Right lobe of liver (tissue), 6 donors: ENCODE data around the gene NYAP2. TPM values are rescaled to one million over a fixed set of nuclear protein-coding genes. Genes with fewer than 3 reads are reported as not detected.

ENCODE experiments used
- ATAC-seq, 4 donors: fragments of 200-7000 bp; cut with Tn5 transposase; one replicate each; pipeline ENCODE4 v1.9.1; 2020; ENCODE audit warnings: mild to moderate bottlenecking in 4 of 4, moderate library complexity in 4 of 4
- DNase-seq, 3 donors: peaks; one replicate each; pipeline ENCODE4 v3.0.0-alpha.2; 2020
- H3K27ac ChIP-seq, 3 donors: fragments of 200-600 bp; one replicate each; pipeline ENCODE4 v1.8.0; 2022
- H3K27me3 ChIP-seq, 2 donors: fragments of 200-600 bp; one replicate each; pipeline ENCODE4 v1.8.0; 2022
- H3K36me3 ChIP-seq, 4 donors: fragments of 200-600 bp; sonication (generic) in 1 of 4; one replicate each; pipeline versions ENCODE4 v1.5.1 to v1.8.0; 2017 to 2022; ENCODE audit warnings: control low read depth in 1 of 4
- H3K4me1 ChIP-seq, 4 donors: fragments of 200-600 bp; sonication (generic) in 1 of 4; one replicate each; pipeline versions ENCODE4 v1.5.1 to v1.8.0; 2017 to 2022; ENCODE audit warnings: control low read depth in 1 of 4
- H3K4me3 ChIP-seq, 3 donors: fragments of 200-600 bp; one replicate each; pipeline ENCODE4 v1.8.0; 2022
- H3K9me3 ChIP-seq, 4 donors: fragments of 200-600 bp; sonication (generic) in 1 of 4; one replicate each; pipeline versions ENCODE4 v1.5.1 to v1.8.0; 2017 to 2022; ENCODE audit warnings: control low read depth in 1 of 4
- CTCF ChIP-seq, 4 donors: fragments of 200-600 bp in 3 of 4; fragments of 450-650 bp in 1 of 4; IDR thresholded peaks; one replicate each; pipeline versions ENCODE4 v1.5.1 to v1.8.0; 2016 to 2022; ENCODE audit warnings: antibody characterized with exemption in 4 of 4, mild to moderate bottlenecking in 2 of 4
- POLR2A ChIP-seq: fragments of 450-650 bp; IDR thresholded peaks from one replicate; pipeline ENCODE4 v1.6.1; 2017; ENCODE audit warnings: antibody characterized with exemption, mild to moderate bottlenecking
- WGBS: methylation state at CpG from one replicate; pipeline ENCODE4 v1.1.6; 2018; ENCODE audit warnings: low coverage, low lambda C conversion rate; ENCODE audit not compliant: insufficient coverage; ENCODE audit errors: missing lambda C conversion rate; 5-methylcytosine and 5-hydroxymethylcytosine counted together
- intact Hi-C, 2 donors: fragments of 100-400 bp; cut with DNase I; formaldehyde crosslinking; loops; one replicate each; pipeline versions ENCODE4 v1.11.2 to v1.14.1; 2022
- total RNA-seq, 6 experiments: library from RNA; depleted of rRNA in 2 of 6; stranded (reverse); fragments of >200 nt in 2 of 6; fragmentation: NEBNext Ultra II Directional in 3 of 6; extraction: Animal tissue kit (Norgen Biotek cat#: 25700) in 3 of 6; gene quantifications; one replicate each; pipeline versions ENCODE4 v1.1.0 to v1.2.4, GENCODE V29; 2016 to 2023
- donor health status: DM: no; HTN: yes; CAD: no.
- donor health status: DM: no; HTN: no; CAD: no.
- donor health status: DM: no; HTN: no; CAD: no.
- donor health status: DM: no; HTN: yes; CAD: no.
- donor health status: DM: no; HTN: yes; CAD: no.

NYAP2 gene
- total RNA-seq, 6 experiments from 2014 or later = not detected

- H3K4me3 ChIP-seq = no peak overlapping the region
- WGBS = 33% methylated on average over 4 of the region's 4 CpGs
- intact Hi-C loops = no loop called here
- ATAC-seq (no peak), DNase-seq (no peak)
- no peaks in the 10 kb centered on the region for H3K36me3 ChIP-seq
- TF ChIP-seq CTCF (IDR thresholded peaks at IDR 0.05) = no peak
- TF ChIP-seq POLR2A = no peak
- peaks cover 0 to 5% of the 10 kb centered on the region in 2 donors for H3K27me3 ChIP-seq
- H3K4me1 ChIP-seq = no peaks in the 10 kb centered on the region
- H3K27ac ChIP-seq = no peak overlapping the region
- no peaks in the 10 kb centered on the region for H3K9me3 ChIP-seq
Observed at GRCh38 chr2:225566798-225567197, 167.3 kb downstream of the NYAP2 start.

- Histone ChIP-seq H3K4me1 (no peaks in the 10 kb centered on the region), H3K27ac (no peak overlapping the region), H3K27me3 (peaks cover 0 to 3% of the 10 kb centered on the region in 2 donors), H3K36me3 (no peaks in the 10 kb centered on the region), H3K4me3 (no peak overlapping the region), H3K9me3 (no peaks in the 10 kb centered on the region)
- TF ChIP-seq CTCF (IDR thresholded peaks at IDR 0.05) (no peak), POLR2A (no peak)
- DNase-seq = no peak
- no peak for ATAC-seq
- intact Hi-C loops = no loop called here
Observed at GRCh38 chr2:225569995-225570394, 170.5 kb downstream of the NYAP2 start.

GRCh38 chr2:225573603-225574002 lies 174.1 kb downstream of the NYAP2 start:
- Histone ChIP-seq H3K27me3 (no peaks in the 10 kb centered on the region), H3K4me3 (no peak overlapping the region), H3K9me3 (no peaks in the 10 kb centered on the region), H3K36me3 (no peaks in the 10 kb centered on the region), H3K27ac (no peak overlapping the region), H3K4me1 (no peaks in the 10 kb centered on the region)
- 42% methylated on average over 3 of the region's 3 CpGs for whole genome bisulfite sequencing
- DNase-seq (no peak), ATAC-seq (no peak)
- TF ChIP-seq POLR2A = no peak
- TF ChIP-seq CTCF (IDR thresholded peaks at IDR 0.05) = no peak
- intact Hi-C loops = no loop called here

- DNase-seq = no peak
- H3K36me3 ChIP-seq = no peaks in the 10 kb centered on the region
- WGBS = 40% methylated on average over 5 of the region's 5 CpGs
Observed at GRCh38 chr2:225574582-225575138, 175.2 kb downstream of the NYAP2 start.

More at GRCh38 chr2:225574582-225575138, 175.2 kb downstream of the NYAP2 start:
- H3K4me1 ChIP-seq = no peaks in the 10 kb centered on the region
- no peak overlapping the region for H3K4me3 ChIP-seq
- no peaks in the 10 kb centered on the region for H3K27me3 ChIP-seq
- H3K27ac ChIP-seq = no peak overlapping the region
- intact Hi-C loops = no loop called here
- TF ChIP-seq POLR2A (no peak), CTCF (IDR thresholded peaks at IDR 0.05) (no peak)
- H3K9me3 ChIP-seq = no peaks in the 10 kb centered on the region
- no peak for ATAC-seq
